Parathyroid adenoma (tissue), 2 donors: Measurements from ENCODE around the gene EIF1.

ENCODE experiments used
- H2AFZ ChIP-seq: fragments of 300-600 bp; sonication (generic); one replicate; pipeline ENCODE4 v1.7.0; 2017; ENCODE audit warnings: antibody characterized with exemption, mild to moderate bottlenecking
- H3K27ac ChIP-seq: fragments of 300-600 bp; sonication (generic); one replicate; pipeline ENCODE4 v1.7.0; 2017
- H3K27me3 ChIP-seq: fragments of 300-600 bp; sonication (generic); one replicate; pipeline ENCODE4 v1.7.0; 2017; ENCODE audit warnings: low read length; ENCODE audit not compliant: control insufficient read depth, insufficient read depth
- H3K36me3 ChIP-seq: fragments of 300-600 bp; sonication (generic); one replicate; pipeline ENCODE4 v1.7.0; 2017; ENCODE audit warnings: low read length; ENCODE audit not compliant: control insufficient read depth, insufficient read depth
- H3K4me1 ChIP-seq: fragments of 300-600 bp; sonication (generic); one replicate; pipeline ENCODE4 v1.7.0; 2017; ENCODE audit warnings: control low read depth
- H3K4me2 ChIP-seq: fragments of 300-600 bp; sonication (generic); one replicate; pipeline ENCODE4 v1.7.0; 2017; ENCODE audit warnings: low read length
- H3K4me3 ChIP-seq: fragments of 300-600 bp; sonication (generic); one replicate; pipeline ENCODE4 v1.7.0; 2017; ENCODE audit warnings: low read depth, low read length
- H3K79me2 ChIP-seq: fragments of 300-600 bp; sonication (generic); one replicate; pipeline ENCODE4 v1.7.0; 2017; ENCODE audit warnings: control low read depth
- H3K9ac ChIP-seq: fragments of 300-600 bp; sonication (generic); one replicate; pipeline ENCODE4 v1.7.0; 2017; ENCODE audit warnings: mild to moderate bottlenecking
- H3K9me3 ChIP-seq: fragments of 300-600 bp; sonication (generic); one replicate; pipeline ENCODE4 v1.7.0; 2017; ENCODE audit warnings: low read length; ENCODE audit not compliant: control insufficient read depth
- TF ChIP-seq, protein P1 (sequence below): fragments of 300-600 bp; sonication (generic); IDR thresholded peaks from one replicate; pipeline ENCODE4 v1.7.0; 2017; ENCODE audit warnings: antibody characterized with exemption, mild to moderate bottlenecking
- donor health status: primary hyperparathyroidism.

The EIF1 gene

DNA sequence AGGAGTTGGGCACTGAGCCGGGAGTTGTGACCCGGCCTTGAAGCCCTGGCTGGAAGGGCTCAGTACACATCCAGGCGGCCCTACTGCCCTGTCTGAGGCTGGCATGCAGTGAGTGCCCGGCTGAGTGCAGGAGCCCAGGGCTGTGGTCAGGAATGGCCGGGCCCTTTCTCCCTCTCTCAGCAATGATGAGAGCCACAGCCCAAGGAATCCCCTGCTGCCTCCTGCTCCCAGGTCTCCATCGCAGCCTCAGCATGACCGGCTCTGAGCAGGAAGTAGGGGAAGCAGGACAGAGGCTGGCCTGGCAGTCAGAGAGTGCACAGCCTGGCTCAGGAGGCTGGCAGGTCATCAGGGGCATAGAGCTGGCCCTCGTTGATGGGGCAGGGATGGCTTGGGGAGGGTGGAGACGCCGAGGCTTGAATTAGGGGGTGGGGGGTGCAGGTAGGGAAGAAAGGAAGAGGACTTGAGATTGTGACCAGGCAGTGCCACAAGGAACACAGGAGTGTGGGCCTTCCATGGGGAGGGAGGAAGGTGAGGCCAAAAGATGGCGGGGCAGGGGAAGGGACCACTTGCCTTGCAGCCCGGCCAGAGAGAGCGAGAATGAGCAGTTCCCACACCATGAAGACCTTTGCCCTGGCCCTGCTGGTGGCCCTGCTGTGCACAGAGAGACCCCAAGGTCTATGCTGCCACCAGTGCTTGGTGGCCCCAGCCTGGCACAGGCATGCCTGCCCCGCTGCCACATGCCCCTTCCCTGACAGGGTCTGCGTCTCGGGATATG is 32.2 kb upstream of the EIF1 start:
- no peaks in the 10 kb centered on the region for H3K36me3 ChIP-seq
- H3K79me2 ChIP-seq, result no peaks in the 10 kb centered on the region
- peak overlapping the region; percentile 99 for H3K27ac ChIP-seq
- H2AFZ ChIP-seq, result peak overlapping the region; percentile 94
- no peak overlapping the region for H3K4me3 ChIP-seq
- H3K4me2 ChIP-seq, result peak overlapping the region; percentile 28
- TF ChIP-seq, protein P1, sequence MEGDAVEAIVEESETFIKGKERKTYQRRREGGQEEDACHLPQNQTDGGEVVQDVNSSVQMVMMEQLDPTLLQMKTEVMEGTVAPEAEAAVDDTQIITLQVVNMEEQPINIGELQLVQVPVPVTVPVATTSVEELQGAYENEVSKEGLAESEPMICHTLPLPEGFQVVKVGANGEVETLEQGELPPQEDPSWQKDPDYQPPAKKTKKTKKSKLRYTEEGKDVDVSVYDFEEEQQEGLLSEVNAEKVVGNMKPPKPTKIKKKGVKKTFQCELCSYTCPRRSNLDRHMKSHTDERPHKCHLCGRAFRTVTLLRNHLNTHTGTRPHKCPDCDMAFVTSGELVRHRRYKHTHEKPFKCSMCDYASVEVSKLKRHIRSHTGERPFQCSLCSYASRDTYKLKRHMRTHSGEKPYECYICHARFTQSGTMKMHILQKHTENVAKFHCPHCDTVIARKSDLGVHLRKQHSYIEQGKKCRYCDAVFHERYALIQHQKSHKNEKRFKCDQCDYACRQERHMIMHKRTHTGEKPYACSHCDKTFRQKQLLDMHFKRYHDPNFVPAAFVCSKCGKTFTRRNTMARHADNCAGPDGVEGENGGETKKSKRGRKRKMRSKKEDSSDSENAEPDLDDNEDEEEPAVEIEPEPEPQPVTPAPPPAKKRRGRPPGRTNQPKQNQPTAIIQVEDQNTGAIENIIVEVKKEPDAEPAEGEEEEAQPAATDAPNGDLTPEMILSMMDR, result no peak
- H3K4me1 ChIP-seq, result peaks cover 53% of the 10 kb centered on the region
- no peaks in the 10 kb centered on the region for H3K9me3 ChIP-seq
- peak overlapping the region; percentile 51 for H3K9ac ChIP-seq
- H3K27me3 ChIP-seq, result no peaks in the 10 kb centered on the region

DNA sequence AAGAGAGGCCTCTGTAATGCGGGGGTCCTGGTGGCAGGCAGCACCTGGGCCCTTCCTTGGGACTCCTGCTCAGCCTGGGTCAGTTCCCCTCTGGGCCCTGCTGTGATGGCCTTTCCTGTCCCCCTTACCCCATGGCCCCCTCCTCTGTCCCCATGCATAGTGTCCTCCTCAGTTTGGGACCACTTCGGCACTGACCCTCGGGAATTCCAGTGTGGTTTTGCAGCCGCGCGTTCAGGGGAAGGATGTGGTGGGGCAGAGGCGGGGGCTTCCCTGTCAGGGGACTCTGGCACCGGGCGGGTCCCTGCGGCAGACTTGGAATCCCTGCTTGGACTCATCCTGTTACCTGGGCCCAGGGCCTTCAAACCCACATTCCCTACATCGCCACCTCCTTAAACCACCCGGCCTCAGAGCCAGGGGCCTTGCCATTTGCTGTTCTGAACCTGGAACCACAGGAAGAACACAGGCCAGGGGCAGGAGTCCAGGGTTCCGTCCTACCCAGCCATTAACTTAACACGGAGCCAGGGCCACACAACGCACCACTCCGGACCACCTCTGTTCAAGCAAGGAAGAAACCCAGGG is 31.4 kb upstream of the EIF1 start:
- Histone ChIP-seq H3K9ac (no peak overlapping the region), H3K27ac (peak overlapping the region; percentile 99), H3K27me3 (no peaks in the 10 kb centered on the region), H3K9me3 (no peaks in the 10 kb centered on the region), H3K36me3 (no peaks in the 10 kb centered on the region), H3K79me2 (no peaks in the 10 kb centered on the region), H2AFZ (no peak overlapping the region), H3K4me3 (no peak overlapping the region), H3K4me2 (no peak overlapping the region), H3K4me1 (peaks cover 46% of the 10 kb centered on the region)
- TF ChIP-seq, protein P1, result no peak

DNA sequence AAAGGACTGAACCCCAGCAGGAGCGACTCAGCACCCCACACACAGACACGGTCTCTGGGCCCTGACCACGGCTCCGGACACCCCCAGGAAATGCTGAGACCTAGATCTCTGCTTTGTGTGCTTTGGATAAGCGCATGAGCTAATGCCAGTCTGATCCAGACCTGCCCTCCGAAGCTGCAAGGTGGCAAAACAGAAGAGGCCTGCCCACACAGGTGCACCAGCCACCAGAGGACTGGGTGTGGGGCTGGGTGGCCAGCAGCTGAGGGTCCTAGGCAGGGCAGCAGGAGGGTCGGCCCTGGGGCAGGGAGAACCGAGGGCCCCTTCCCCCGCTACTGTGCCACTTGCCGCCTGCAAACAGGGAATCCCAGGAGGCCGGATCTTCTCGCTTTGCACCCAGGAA is 30.7 kb upstream of the EIF1 start:
- Histone ChIP-seq H3K79me2 (no peaks in the 10 kb centered on the region), H3K36me3 (no peaks in the 10 kb centered on the region), H3K27ac (peak overlapping the region; percentile 11), H3K9me3 (no peaks in the 10 kb centered on the region), H3K9ac (no peak overlapping the region), H2AFZ (no peak overlapping the region), H3K27me3 (no peaks in the 10 kb centered on the region), H3K4me1 (peaks cover 43% of the 10 kb centered on the region), H3K4me3 (no peak overlapping the region), H3K4me2 (no peak overlapping the region)
- TF ChIP-seq, protein P1, result no peak

DNA sequence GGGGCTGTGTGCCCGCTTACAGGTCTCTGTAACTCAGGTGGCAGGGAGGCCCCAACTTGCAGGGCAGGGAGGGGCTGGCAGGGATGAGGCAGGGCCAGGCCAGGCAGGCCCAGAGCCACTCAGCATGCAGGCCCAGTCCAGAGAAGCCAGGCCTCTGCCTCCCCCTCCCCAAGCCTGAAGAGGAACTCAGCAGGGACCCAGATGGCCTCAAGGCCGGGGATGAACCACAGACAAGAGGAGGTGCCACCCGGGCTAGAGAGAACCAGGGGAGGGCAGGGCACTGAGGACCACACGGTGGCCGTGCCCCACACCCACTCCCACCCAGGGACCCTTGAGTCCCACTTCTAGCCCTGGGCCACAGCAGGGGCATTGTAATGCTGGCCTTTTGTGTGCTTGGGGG is 29.8 kb upstream of the EIF1 start:
- Histone ChIP-seq H3K79me2 (no peaks in the 10 kb centered on the region), H3K4me3 (no peak overlapping the region), H3K9ac (no peak overlapping the region)

More for the DNA sequence above, 29.8 kb upstream of the EIF1 start:
- Histone ChIP-seq H3K27me3 (no peaks in the 10 kb centered on the region), H3K4me2 (no peak overlapping the region), H3K4me1 (peaks cover 42% of the 10 kb centered on the region), H3K9me3 (no peaks in the 10 kb centered on the region), H3K36me3 (no peaks in the 10 kb centered on the region), H2AFZ (no peak overlapping the region), H3K27ac (no peak overlapping the region)
- TF ChIP-seq, protein P1, result no peak
